HG03159 (cell line): ENCODE measurements around the gene NR6A1.

Experiments used
- ATAC-seq: cut with Tn5 transposase; IDR thresholded peaks from one replicate; pipeline ENCODE4 v1.9.1; 2021; ENCODE audit warnings: mild to moderate bottlenecking, moderate library complexity; ENCODE audit not compliant: unreplicated experiment

Gene NR6A1

GRCh38 chr9:124662561-124662960 lies 108.5 kb downstream of the NR6A1 start:
- ATAC-seq, result no peak

GRCh38 chr9:124661271-124661670 lies 109.8 kb downstream of the NR6A1 start:
- ATAC-seq, result no peak

GRCh38 chr9:124660341-124660801 lies 110.7 kb downstream of the NR6A1 start:
- ATAC-seq, result no peak

- peak; percentile 55 for ATAC-seq
Measured at GRCh38 chr9:124659099-124659659, 111.9 kb downstream of the NR6A1 start.

- peak; percentile 95 for ATAC-seq
Measured at GRCh38 chr9:124658165-124659017, 112.7 kb downstream of the NR6A1 start.

- no peak for ATAC-seq
Measured at GRCh38 chr9:124657516-124657915, 113.6 kb downstream of the NR6A1 start.

GRCh38 chr9:124654431-124654830 lies 116.7 kb downstream of the NR6A1 start:
- ATAC-seq, result no peak

- ATAC-seq, result no peak
Measured at GRCh38 chr9:124652615-124653393, 118.3 kb downstream of the NR6A1 start.

- no peak for ATAC-seq
Measured at GRCh38 chr9:124652203-124652602, 118.9 kb downstream of the NR6A1 start.

- ATAC-seq, result no peak
Measured at GRCh38 chr9:124645274-124645673, 125.8 kb downstream of the NR6A1 start.

- no peak for ATAC-seq
Measured at GRCh38 chr9:124639637-124640036, 131.5 kb downstream of the NR6A1 start.

GRCh38 chr9:124635285-124635684 lies 135.8 kb downstream of the NR6A1 start:
- ATAC-seq, result no peak

- ATAC-seq, result no peak
Measured at GRCh38 chr9:124632077-124632621, 139.0 kb downstream of the NR6A1 start.

- no peak for ATAC-seq
Measured at GRCh38 chr9:124631326-124631725, 139.8 kb downstream of the NR6A1 start.

GRCh38 chr9:124629600-124629999 lies 141.5 kb downstream of the NR6A1 start:
- no peak for ATAC-seq

GRCh38 chr9:124628741-124629140 lies 142.4 kb downstream of the NR6A1 start:
- ATAC-seq, result no peak

GRCh38 chr9:124626276-124626675 lies 144.8 kb downstream of the NR6A1 start:
- no peak for ATAC-seq

GRCh38 chr9:124625087-124625486 lies 146.0 kb downstream of the NR6A1 start:
- no peak for ATAC-seq

GRCh38 chr9:124624735-124624992 lies 146.4 kb downstream of the NR6A1 start:
- ATAC-seq, result no peak

- no peak for ATAC-seq
Measured at GRCh38 chr9:124623966-124624734, 147.0 kb downstream of the NR6A1 start.

- no peak for ATAC-seq
Measured at GRCh38 chr9:124622882-124623281, 148.2 kb downstream of the NR6A1 start.
